GM12878 (cell line): ENCODE measurements around the gene N4BP2. TPM values are rescaled to one million over a fixed set of nuclear protein-coding genes. Genes with fewer than 3 reads are reported as not detected.
A peak's percentile ranks its signal among the peaks of the same experiment; 100 is the strongest.

ENCODE experiments used
- ATAC-seq: fragments of 200-7000 bp; cut with Tn5 transposase; 3 replicates; pipeline ENCODE4 v1.9.1; 2020; ENCODE audit warnings: mild to moderate bottlenecking, moderate library complexity
- BruUV-seq: library from RNA; stranded (reverse); fragments of 400-500 nt; replicated peaks from 2 replicates; lab custom pipeline; 2021; lab: Mats Ljungman, UMichigan
- CTCF ChIA-PET: fragments of 300-600 bp; sonication (Branson Sonifier 250); formaldehyde crosslinking; extraction: SDS; loops from one replicate; lab custom pipeline; 2021; ENCODE audit warnings: inconsistent platforms; lab: Yijun Ruan, JAX
- POLR2A ChIA-PET: fragments of 350-600 bp; formaldehyde crosslinking; extraction: SDS; loops from one replicate; lab custom pipeline; 2021; ENCODE audit warnings: inconsistent platforms; lab: Charles Lee
- RAD21 ChIA-PET: fragments of 300-600 bp; sonication (Branson Sonifier 250); formaldehyde crosslinking; loops from one replicate; lab custom pipeline; 2023; ENCODE audit warnings: antibody characterized with exemption; ENCODE audit not compliant: unreplicated experiment; lab: Charles Lee
- SMC1A ChIA-PET: fragments of 300-600 bp; sonication (Branson Sonifier 250); formaldehyde crosslinking; loops from one replicate; lab custom pipeline; 2023; ENCODE audit not compliant: unreplicated experiment, uncharacterized antibody; lab: Charles Lee
- DNase-seq: peaks from one replicate; pipeline ENCODE4 v3.0.0-alpha.2; 2011; ENCODE audit warnings: low read depth, low spot score
- FAIRE-seq: peaks from 3 replicates; lab custom pipeline; 2011; peaks lifted over from hg19 to GRCh38; lab: Jason Lieb, UNC
- H2AFZ ChIP-seq: 2 replicates; pipeline ENCODE4 v1.6.0; 2011; ENCODE audit warnings: low read depth, low read length, control low read depth; ENCODE audit not compliant: control insufficient read depth
- H3K27ac ChIP-seq: 2 replicates; pipeline ENCODE4 v1.5.1; 2011; ENCODE audit warnings: control low read depth; ENCODE audit not compliant: control insufficient read depth, insufficient read depth
- H3K27me3 ChIP-seq, 2 experiments: replicated peaks in 1 of 2; 2 replicates each; pipeline versions ENCODE4 v1.6.0 to v1.6.1; 2011; ENCODE audit warnings: low read length in 1 of 2; ENCODE audit not compliant: control insufficient read depth in 2 of 2, insufficient read depth in 2 of 2
- H3K36me3 ChIP-seq, 2 experiments: 2 replicates each; pipeline ENCODE4 v1.5.1; 2011; ENCODE audit warnings: low read length in 1 of 2; ENCODE audit not compliant: control insufficient read depth in 2 of 2, insufficient read depth in 2 of 2
- H3K4me1 ChIP-seq: 2 replicates; pipeline ENCODE4 v1.6.1; 2011; ENCODE audit warnings: mild to moderate bottlenecking, low read length, moderate library complexity, mixed read lengths; ENCODE audit not compliant: control insufficient read depth, insufficient read depth
- H3K4me2 ChIP-seq: 2 replicates; pipeline ENCODE4 v1.6.0; 2011; ENCODE audit warnings: control low read depth; ENCODE audit not compliant: control insufficient read depth, insufficient read depth
- H3K4me3 ChIP-seq: fragments of 200-600 bp; sonication (generic); 2 replicates; pipeline ENCODE4 v1.5.1; 2016
- H3K79me2 ChIP-seq: 2 replicates; pipeline ENCODE4 v1.6.0; 2011; ENCODE audit warnings: low read length; ENCODE audit not compliant: control insufficient read depth, insufficient read depth
- H3K9ac ChIP-seq: 2 replicates; pipeline ENCODE4 v1.8.0; 2011; ENCODE audit warnings: low read length, control low read depth, mixed read lengths; ENCODE audit not compliant: control insufficient read depth, insufficient read depth
- H3K9me3 ChIP-seq: replicated peaks from 3 replicates; pipeline ENCODE4 v1.5.1; 2011; ENCODE audit warnings: mild to moderate bottlenecking, low read length; ENCODE audit not compliant: control insufficient read depth, insufficient read depth
- H4K20me1 ChIP-seq: 2 replicates; pipeline ENCODE4 v1.6.0; 2011; ENCODE audit not compliant: control insufficient read depth, insufficient read depth
- DPF2 ChIP-seq: fragments of 450-650 bp; IDR thresholded peaks from 2 replicates; pipeline ENCODE4 v1.6.1; 2017; ENCODE audit warnings: mild to moderate bottlenecking
- JUNB ChIP-seq: IDR thresholded peaks from 2 replicates; pipeline ENCODE4 v1.6.1; 2016; ENCODE audit warnings: antibody characterized with exemption, mild to moderate bottlenecking
- NFIC ChIP-seq: IDR thresholded peaks from 2 replicates; pipeline ENCODE4 v1.6.1; 2012; ENCODE audit warnings: low read depth, mild to moderate bottlenecking, inconsistent platforms, low read length, moderate library complexity
- SIN3A ChIP-seq: IDR thresholded peaks from 2 replicates; pipeline ENCODE4 v1.6.1; 2012; ENCODE audit warnings: low read depth, low read length, improper control_type of control experiment
- SMARCA5 ChIP-seq: fragments of 450-650 bp; IDR thresholded peaks from 2 replicates; pipeline ENCODE4 v1.6.1; 2017; ENCODE audit warnings: mild to moderate bottlenecking
- WGBS: methylation state at CpG from one replicate; pipeline ENCODE4 v1.1.6; 2016; ENCODE audit warnings: low lambda C conversion rate; ENCODE audit not compliant: insufficient replicate concordance, insufficient coverage; ENCODE audit errors: missing lambda C conversion rate; 5-methylcytosine and 5-hydroxymethylcytosine counted together
- in situ Hi-C: fragments of 300-500 bp; cut with MboI; formaldehyde crosslinking; loops from 9 replicates; pipeline ENCODE4 v1.14.3; 2018; ENCODE audit warnings: mixed read lengths
- intact Hi-C: fragments of 100-400 bp; cut with micrococcal nuclease; formaldehyde crosslinking; loops from one replicate; pipeline ENCODE4 v1.14.2; 2022; ENCODE audit not compliant: unreplicated experiment
- polyA plus RNA-seq, 11 experiments: library from polyadenylated mRNA; depleted of rRNA in 4 of 11; unstranded in 6 of 11; stranded (reverse) in 5 of 11; fragments of >200 nt; fragmentation: Nextera tagmentation in 4 of 11; fragmentation: Illumina TruSeq in 1 of 11; extraction: Ambion mirVana in 4 of 11; extraction: Trizol in 1 of 11; gene quantifications; 1 replicate in 1 of 11; 2 replicates in 10 of 11; pipeline versions ENCODE4 v1.2.1 to v1.2.3, GENCODE V29; 2011 to 2016; ENCODE audit warnings: inconsistent platforms in 2 of 11, missing spikeins in 2 of 11, low read depth in 1 of 11
- total RNA-seq, 4 experiments: library from RNA; depleted of rRNA in 3 of 4; stranded (reverse); fragments of >200 nt in 3 of 4; fragmentation: Illumina TruSeq in 1 of 4; extraction: Trizol in 1 of 4; gene quantifications; 2 replicates each; pipeline versions ENCODE4 v1.2.1 to v1.2.3, GENCODE V29; 2013 to 2021
- TF ChIP-seq, protein P1 (sequence below): IDR thresholded peaks from 2 replicates; pipeline ENCODE4 v1.6.1; 2012; ENCODE audit warnings: low read length, inconsistent platforms

N4BP2 gene
- total and polyA plus RNA-seq, 10 of the 15 experiments (the other 5 are each of a cell fraction or from before 2014, with no cell fraction given) = 2.3 to 18.7 (median 10.0) TPM

DNA sequence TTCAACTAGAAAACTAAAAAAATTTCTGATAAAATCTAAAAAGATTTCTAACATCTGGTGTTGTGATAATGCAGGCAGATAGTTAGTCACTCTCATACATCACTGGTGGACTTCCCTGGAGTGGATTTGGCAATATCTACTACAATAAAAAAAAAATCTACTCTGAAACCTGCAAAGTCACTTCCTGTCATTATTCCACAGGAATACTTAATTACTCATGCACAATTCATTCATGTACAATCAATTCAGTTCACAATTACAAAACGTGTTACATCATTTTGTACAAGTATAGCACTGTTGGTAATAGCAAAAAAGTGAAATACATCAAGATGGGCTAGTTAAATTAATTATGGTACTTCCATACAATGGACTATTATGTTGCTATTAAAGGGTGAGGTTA, 123.7 kb downstream of the N4BP2 start:
- no peaks in the 10 kb centered on the region for H3K27me3 ChIP-seq
- ChIA-PET SMC1A (interaction anchor here (20.3 kb wide), 1 partner anchor 29 kb away, joined by 336 read pairs; no protein-coding TSS in a partner anchor), RAD21 (interaction anchor here (1.8 kb wide), 1 partner anchor 47 kb away, joined by 4 read pairs; no protein-coding TSS in a partner anchor), CTCF (interaction anchor here (1.3 kb wide), 1 partner anchor 28 kb away, joined by 4 read pairs; no protein-coding TSS in a partner anchor), POLR2A (interaction anchor here (0.7 kb wide), 1 partner anchor 236 kb away, joined by 6 read pairs; no protein-coding TSS in a partner anchor)
- no peaks in the 10 kb centered on the region for H3K9me3 ChIP-seq
- no peak overlapping the region for H2AFZ ChIP-seq
- intact Hi-C loops (no loop called here), in situ Hi-C loops (loop anchor here (25.0 kb wide), 1 partner anchor 1368 kb away; the partner anchor contains the start of gene TLR1)
- ATAC-seq = no peak
- no peak for DNase-seq
- peaks cover 2% of the 10 kb centered on the region for H3K79me2 ChIP-seq
- WGBS = 39% methylated on average over 1 of the region's 1 CpG
- no peak overlapping the region for H3K4me2 ChIP-seq
- no TSS peak for BruUV-seq
- H3K9ac ChIP-seq = no peak overlapping the region
- no peak for FAIRE-seq
- H3K36me3 ChIP-seq = no peaks in the 10 kb centered on the region
- no peak overlapping the region for H3K27ac ChIP-seq
- H3K4me3 ChIP-seq = no peak overlapping the region
- no peaks in the 10 kb centered on the region for H4K20me1 ChIP-seq
- TF ChIP-seq DPF2 = no peak
- TF ChIP-seq JUNB = 0 out of 2 replicates have a peak, but pooled peaks have one; percentile 15
- TF ChIP-seq NFIC = peak; percentile 22; the same call in 1 of the 2 replicates
- TF ChIP-seq SIN3A = no peak
- TF ChIP-seq SMARCA5 = no peak
- TF ChIP-seq, protein P1, sequence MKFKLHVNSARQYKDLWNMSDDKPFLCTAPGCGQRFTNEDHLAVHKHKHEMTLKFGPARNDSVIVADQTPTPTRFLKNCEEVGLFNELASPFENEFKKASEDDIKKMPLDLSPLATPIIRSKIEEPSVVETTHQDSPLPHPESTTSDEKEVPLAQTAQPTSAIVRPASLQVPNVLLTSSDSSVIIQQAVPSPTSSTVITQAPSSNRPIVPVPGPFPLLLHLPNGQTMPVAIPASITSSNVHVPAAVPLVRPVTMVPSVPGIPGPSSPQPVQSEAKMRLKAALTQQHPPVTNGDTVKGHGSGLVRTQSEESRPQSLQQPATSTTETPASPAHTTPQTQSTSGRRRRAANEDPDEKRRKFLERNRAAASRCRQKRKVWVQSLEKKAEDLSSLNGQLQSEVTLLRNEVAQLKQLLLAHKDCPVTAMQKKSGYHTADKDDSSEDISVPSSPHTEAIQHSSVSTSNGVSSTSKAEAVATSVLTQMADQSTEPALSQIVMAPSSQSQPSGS = 0 out of 2 replicates have a peak, but pooled peaks have one; percentile 27
- peaks cover 22% of the 10 kb centered on the region for H3K4me1 ChIP-seq
